ENCODE data around the gene STK10. TPM values are rescaled to one million over a fixed set of nuclear protein-coding genes. Genes with fewer than 3 reads are reported as not detected.

The STK10 gene
- polyA plus RNA-seq, 3 donors: 13.3 to 15.9 (median 15.6) TPM

DNA sequence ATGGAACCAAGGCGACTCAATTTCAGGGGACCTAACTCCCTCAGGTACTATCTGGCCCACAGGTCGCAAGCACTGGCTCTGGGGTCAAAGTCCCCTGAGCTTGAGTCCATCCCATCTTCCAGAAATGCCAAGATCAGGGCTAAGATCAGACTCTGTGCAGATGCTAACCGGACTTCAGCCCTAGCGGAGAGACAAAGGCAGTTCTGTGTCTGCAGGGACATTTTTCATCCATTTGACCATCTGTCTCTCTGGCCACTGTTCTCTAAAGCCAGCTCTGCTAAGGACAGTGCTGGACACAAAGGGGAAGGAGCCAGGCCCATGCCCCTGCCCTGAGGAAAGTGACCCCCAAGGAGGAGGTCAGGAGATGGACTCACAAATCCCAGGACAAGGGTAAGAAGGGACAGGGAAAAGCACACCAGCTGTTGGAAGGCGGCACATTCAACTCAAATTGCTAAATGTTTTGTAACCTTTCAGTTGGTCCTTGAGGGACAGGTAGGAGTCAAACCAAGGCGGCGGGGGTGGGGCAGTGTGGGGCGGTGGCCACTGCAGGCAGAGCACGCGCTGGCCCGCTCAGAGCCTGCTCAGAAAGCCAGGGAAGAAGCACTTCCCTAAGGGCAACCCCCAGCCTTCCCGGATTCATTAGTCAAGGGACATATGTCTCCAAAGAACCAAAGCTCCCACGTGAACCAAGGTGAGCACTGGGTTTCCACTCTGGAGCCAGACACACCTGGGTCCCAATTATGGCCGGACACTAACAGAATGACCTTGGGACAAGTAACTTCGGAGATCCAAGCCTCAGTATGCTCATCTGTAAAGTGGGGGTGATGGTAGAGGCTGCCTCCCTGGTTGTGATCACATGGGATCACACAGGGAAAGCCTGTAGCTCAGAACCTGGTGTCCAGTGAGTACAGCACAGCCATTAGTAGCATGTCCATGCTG, 42.8 kb downstream of the STK10 start:
- no peak for DNase-seq (ENCODE audit: low read depth in 3 of 3, low spot score in 2 of 3)

- no peak for DNase-seq (ENCODE audit: low read depth in 3 of 3, low spot score in 2 of 3)
Observed at GRCh38 chr5:172144291-172144815, 43.7 kb downstream of the STK10 start.

- no peak for DNase-seq (ENCODE audit: low read depth in 3 of 3, low spot score in 2 of 3)
Observed at GRCh38 chr5:172143875-172144274, 44.1 kb downstream of the STK10 start.

GRCh38 chr5:172142709-172143215, 45.3 kb downstream of the STK10 start:
- no peak for DNase-seq (ENCODE audit: low read depth in 3 of 3, low spot score in 2 of 3)

- no peak for DNase-seq (ENCODE audit: low read depth in 3 of 3, low spot score in 2 of 3)
Observed at GRCh38 chr5:172141949-172142319, 46.1 kb downstream of the STK10 start.

- DNase-seq (ENCODE audit: low read depth in 3 of 3, low spot score in 2 of 3): no peak
Observed at GRCh38 chr5:172140866-172141265, 47.2 kb downstream of the STK10 start.

- no peak for DNase-seq (ENCODE audit: low read depth in 3 of 3, low spot score in 2 of 3)
Observed at GRCh38 chr5:172140120-172140519, 47.9 kb downstream of the STK10 start.

DNA sequence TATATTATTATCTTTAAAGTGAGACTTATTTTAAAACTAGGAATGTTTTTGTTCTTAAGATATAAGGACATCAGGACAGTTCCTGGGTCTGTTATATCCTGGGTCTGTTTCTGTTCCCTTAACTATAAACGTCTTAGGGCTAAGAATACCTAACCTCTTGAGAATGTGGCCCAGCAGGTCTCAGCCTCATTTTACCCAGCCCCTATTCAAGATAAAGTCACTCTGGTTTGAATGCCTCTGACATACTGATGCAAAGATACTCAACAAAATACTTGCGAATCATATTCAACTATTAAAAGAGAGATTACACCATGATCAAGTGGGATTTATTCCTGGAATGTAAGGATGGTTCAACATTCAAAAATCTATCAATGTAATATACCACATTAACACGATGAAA, 51.0 kb downstream of the STK10 start:
- no peak for DNase-seq (ENCODE audit: low read depth in 3 of 3, low spot score in 2 of 3)

DNA sequence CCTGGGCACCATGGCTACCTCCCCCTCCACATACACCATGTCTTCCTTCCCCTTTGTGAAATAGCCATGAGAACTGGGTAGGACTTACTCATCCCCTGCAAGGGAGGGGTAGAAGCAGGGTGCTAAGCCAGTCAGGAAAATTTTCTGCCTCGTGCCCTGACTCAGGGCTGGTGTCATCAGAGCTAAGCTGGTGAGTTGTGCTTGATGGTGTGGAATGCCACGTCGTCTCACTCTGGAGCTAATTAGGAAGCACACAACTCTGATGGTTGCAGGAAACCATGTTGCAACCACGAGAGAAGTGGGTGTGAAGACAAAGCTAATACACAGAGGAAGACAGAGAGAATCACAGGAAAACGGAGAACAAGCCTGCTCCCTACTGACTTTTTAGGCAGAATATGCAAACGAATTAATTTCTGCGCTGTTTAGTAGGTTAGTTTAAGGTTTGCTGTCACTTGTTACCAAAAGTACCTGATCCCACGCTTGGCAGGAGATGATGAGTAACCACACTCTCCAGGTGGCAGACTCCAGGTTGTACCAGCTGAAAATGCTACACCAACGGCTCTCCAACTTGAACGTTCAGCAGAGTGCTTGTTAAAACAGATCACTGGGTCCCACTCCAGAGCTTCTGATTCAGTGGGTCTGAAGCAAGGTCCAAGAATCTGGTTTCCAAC, 54.5 kb downstream of the STK10 start:
- no peak for DNase-seq (ENCODE audit: low read depth in 3 of 3, low spot score in 2 of 3)

GRCh38 chr5:172131690-172132089, 56.3 kb downstream of the STK10 start:
- no peak for DNase-seq (ENCODE audit: low read depth in 3 of 3, low spot score in 2 of 3)

DNA sequence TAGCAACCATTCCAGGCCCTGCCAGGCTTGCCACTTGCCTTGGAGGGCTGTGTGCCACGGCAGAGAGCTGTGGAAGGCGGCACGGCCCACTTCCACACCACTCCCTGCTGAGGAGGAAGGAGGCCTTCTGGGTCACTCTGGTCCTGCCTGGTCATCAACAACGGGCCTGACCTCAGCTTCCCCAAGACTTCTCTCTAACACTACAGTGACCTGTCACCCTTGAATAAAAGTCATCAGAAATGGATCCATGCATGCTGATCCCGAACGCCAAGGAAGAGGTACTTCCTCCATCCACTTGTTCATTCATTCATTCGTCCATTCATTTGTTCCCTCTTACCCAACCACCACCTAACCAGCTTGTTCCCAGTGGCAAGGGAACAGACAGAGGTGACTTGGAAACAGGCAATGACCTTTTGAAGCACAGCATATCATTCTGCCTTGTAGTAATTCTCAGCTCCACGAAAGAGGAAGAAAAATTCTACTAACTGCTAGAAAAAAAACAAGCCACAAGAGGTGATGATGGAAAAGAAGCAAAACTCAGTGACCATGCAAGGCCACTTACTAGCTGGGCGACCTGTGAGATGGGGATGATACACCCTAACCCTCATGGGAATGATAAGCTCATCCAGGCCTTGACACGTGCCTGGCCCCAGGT, 58.6 kb downstream of the STK10 start:
- DNase-seq (ENCODE audit: low read depth in 3 of 3, low spot score in 2 of 3): no peak

GRCh38 chr5:172127581-172127980, 60.4 kb downstream of the STK10 start:
- DNase-seq (ENCODE audit: low read depth in 3 of 3, low spot score in 2 of 3): no peak

DNA sequence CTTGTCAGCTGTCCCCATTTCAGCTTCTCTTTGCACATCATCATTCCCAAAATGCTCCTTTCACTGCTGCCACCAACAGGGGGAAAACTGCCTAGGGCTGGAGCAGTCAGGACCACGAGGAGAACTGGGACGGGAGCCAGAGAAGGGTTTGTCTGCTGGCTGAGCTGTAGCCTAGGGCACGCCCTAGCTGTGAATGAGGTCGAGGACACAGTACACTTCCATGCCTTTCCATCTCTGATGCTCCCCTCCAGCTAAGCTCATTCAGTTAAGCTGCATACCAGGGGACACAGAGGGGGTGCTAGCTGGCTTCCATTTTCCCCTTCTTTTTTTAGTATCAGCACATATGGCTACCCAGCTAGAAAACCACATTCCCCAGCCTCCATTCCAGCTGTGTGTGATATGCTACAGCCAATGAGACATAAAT, 64.7 kb downstream of the STK10 start:
- no peak for DNase-seq (ENCODE audit: low read depth in 3 of 3, low spot score in 2 of 3)

DNA sequence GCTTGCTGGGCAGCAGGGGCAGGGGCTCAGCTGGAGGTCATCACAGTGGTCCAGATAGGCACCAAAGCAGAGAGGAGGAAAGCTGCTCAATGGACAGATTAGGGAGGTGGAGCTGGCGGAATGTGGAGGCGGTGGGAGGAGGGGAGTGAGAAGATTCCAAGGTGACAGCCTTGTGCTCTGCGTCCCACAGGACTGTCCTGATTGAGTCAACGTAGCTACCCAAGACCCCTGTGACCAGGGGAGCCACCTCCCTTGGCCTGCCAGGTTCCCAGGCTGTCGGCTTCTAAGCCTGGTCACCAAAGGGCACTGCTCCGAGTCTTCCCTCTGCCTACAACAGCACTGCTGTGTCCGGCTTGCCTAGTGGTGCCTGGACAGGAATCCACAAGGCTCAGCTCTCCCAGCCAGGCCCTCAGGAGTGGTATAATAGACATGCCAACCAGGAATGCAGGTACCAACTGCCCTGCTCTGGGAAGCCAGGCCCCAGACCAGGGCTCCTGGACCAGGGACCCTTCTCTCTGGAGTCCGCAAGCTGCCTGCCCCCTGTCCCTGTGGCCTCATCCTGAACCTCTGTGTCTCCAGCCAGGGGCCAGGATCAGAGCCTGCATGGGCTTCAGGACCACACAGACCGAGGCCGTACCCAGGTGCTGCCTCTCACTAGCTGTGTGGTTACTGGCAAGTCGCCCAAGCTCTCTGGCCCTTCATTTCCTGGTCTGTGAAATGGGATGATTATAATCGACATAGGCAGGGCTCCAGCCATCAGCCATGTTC, 67.9 kb downstream of the STK10 start:
- no peak for DNase-seq (ENCODE audit: low read depth in 3 of 3, low spot score in 2 of 3)

GRCh38 chr5:172118891-172119290, 69.1 kb downstream of the STK10 start:
- DNase-seq (ENCODE audit: low read depth in 3 of 3, low spot score in 2 of 3): no peak

DNA sequence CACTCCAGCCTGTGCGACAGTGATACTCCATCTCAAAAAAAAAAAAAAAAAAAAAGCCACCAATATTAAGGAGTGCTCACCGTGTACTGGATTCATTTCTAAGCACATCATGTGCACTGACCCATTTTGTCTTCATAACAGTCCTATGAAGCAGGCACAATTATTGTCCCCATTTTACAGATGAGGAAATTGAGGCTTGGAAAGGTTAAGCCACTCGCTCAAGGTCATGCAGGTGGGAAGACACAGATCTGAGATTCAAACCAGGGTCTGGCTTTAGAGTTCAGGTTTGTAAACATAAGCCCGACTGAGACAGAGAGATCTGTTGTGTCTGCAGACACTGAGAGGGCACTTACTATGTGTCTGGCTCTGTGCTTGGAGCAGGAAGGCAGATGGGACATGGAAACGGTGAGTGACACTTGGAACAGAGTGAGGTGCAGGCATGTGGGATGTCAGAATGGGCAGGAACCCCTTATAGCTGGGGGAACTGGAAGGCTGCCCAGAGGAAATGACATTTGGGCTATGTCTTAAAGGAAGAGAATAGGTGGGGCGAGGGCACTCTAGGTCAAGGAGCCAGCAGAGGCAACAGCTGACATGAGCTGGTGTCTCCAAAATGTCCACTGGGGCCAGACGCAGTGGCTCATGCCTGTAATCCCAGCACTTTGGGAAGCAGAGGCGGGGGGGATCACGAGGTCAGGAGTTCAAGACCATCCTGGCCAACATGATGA, 69.9 kb downstream of the STK10 start:
- DNase-seq (ENCODE audit: low read depth in 3 of 3, low spot score in 2 of 3): no peak

DNA sequence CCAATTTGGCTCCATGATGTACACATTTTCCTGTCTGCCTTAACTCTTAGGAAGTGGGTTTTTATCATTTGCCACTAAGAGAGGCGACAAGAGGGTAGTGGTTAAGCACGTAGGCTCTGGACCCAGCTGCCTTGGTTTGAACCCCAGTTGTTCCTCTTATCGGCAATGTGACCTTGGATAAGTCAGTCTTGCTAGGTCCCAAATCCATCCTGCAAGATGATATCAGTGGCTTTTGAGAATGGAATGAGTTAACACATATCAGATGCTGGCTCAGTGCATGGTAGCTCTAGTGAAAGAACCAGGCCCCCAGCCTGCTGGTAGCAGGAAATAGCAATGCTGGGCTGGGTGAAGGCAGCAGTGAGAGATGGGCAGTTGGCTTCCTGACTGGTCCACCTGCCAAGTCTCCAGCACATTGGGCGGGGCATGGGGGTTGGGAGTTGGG, 72.5 kb downstream of the STK10 start:
- no peak for DNase-seq (ENCODE audit: low read depth in 3 of 3, low spot score in 2 of 3)

- no peak for DNase-seq (ENCODE audit: low read depth in 3 of 3, low spot score in 2 of 3)
Observed at GRCh38 chr5:172114875-172115422, 73.1 kb downstream of the STK10 start.

- no peak for DNase-seq (ENCODE audit: low read depth in 3 of 3, low spot score in 2 of 3)
Observed at GRCh38 chr5:172113036-172113435, 75.0 kb downstream of the STK10 start.
